GM18951 (cell line): Measurements from ENCODE around the gene CGREF1.

Experiments used
- POLR2A ChIP-seq: IDR thresholded peaks from 4 replicates; pipeline ENCODE4 v1.6.1; 2011; ENCODE audit warnings: mild to moderate bottlenecking; ENCODE audit not compliant: insufficient read length, insufficient read depth; ENCODE audit errors: extremely low read depth
- in situ Hi-C: fragments of 300-500 bp; cut with MboI; formaldehyde crosslinking; loops from one replicate; pipeline ENCODE4 v1.12.0; 2022; ENCODE audit warnings: low sequenced_read_pairs, mixed read lengths, inconsistent platforms; ENCODE audit not compliant: unreplicated experiment

The CGREF1 gene

DNA sequence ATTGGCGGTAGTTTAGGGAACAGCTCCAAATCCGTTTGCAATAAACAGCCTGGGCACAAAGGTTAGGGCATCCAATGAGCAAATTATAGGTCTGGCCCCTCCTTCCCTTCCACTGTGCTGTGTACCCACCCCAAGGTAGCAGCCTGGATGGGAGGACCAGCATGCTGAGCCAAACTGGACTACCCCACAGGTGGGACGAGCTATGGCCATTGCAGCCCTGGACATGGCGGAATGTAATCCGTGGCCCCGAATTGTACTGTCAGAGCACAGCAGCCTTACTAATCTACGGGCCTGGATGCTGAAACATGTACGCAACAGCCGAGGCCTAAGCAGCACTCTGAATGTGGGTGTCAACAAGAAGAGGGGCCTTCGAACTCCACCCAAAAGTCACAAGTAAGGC lies 60.7 kb downstream of the CGREF1 start:
- in situ Hi-C loops = no loop called here
- peak; percentile 18 for TF ChIP-seq POLR2A

DNA sequence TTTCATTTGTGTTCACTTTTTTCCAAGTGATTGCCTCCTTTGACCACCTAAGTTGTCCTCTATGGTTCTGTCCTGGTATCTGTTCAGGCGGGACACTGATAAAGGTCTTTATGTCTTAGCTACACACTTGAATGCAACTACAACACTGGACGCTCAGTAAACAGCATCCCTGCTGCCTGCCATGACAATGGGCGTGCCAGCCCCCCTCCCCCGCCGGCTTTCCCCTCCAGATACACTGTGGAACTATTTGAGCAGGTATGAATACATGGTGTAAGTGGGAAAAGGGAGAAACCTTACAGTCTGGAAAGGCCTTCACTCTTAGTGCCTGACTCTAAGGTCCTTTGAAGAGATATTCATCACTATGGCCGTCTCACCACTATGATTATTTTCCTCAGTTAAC lies 61.7 kb downstream of the CGREF1 start:
- no peak for TF ChIP-seq POLR2A
- in situ Hi-C loops = no loop called here

DNA sequence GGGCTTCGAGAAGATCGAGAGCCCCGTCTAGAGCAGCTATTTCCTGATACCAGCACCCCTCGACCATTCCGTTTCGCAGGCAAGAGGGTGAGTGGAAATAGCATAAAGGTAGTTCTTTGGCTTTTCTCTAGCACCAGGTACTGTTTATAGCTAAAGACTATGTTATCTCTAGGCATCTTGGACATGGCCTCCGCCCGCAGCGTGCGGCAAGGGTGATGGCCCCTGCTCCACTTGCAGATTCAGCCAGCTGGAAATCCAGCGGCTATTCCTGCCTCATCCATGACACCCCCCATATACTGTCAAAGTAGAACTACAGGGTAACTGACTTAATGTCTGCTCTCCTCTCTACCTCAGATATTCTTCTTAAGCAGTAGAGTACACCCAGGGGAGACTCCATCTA lies 64.2 kb downstream of the CGREF1 start:
- in situ Hi-C loops = no loop called here
- TF ChIP-seq POLR2A = no peak

DNA sequence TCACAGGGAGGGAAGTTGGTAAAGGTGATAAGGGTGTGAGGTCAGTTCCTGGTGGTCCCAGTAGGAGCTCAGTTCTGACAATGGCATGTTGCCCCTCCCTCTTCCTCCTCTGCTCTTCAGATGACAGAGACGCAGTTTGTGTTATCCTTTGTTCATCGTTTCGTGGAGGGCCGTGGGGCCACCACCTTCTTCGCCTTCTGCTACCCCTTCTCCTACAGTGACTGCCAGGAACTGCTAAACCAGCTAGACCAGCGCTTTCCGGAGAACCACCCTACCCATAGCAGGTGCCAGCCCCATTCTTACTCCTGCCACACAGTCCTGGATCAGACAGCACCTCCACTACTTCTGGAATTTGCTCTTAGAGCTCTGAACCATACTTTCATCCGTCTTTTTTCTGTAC lies 65.2 kb downstream of the CGREF1 start:
- TF ChIP-seq POLR2A = no peak
- in situ Hi-C loops = no loop called here

DNA sequence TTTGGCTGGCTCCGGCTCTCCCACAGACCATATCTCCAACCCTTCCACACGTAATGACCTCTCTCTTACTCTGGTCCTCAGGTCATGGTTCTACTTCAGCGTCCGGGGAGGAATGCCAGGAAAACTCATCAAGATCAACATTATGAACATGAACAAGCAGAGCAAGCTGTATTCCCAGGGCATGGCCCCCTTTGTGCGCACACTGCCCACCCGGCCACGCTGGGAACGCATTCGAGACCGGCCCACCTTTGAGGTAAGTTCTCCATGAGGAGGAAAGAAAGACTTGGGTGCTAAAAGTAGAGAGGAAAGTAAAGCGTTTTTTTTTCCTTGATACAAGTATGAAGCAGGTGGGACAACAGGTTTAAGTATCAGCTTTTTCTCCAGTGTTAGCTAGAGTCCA lies 65.6 kb downstream of the CGREF1 start:
- in situ Hi-C loops = no loop called here
- no peak for TF ChIP-seq POLR2A

DNA sequence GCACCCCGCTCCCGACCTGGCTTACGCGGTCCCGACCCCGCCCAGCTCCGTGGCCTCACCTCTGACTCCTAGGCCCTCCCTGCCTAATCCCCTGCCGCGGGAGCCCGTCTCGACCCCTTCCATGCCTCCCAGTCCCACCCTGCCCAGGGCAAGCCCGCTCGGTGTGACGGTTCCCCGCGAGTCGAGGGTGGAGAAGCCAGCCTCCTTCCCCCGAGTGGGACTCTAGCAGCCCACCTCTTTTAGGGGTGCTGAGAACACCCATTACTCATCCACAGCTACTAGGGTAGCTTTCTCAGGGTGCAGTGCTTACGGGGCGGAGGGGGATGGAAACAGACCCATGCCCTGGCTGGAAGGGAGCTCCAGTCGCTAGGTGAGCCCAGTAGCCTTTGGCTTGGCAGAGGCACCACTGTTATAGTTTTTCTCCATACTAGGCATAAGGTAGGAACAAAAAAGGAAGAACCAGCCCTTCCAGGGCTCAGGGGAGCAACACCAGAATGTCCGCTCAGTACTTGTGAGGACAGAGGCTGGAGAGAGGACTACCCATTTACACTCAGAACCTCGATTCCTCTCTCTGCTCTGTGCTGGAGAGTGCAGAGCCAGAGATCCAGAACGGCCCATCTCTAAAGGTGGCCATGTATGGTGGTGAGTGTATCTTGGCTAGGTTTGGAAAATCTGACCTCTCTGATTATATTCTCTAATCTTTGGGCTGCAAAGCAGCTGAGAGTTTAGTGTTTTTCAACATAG lies 66.9 kb downstream of the CGREF1 start:
- in situ Hi-C loops = no loop called here
- no peak for TF ChIP-seq POLR2A

DNA sequence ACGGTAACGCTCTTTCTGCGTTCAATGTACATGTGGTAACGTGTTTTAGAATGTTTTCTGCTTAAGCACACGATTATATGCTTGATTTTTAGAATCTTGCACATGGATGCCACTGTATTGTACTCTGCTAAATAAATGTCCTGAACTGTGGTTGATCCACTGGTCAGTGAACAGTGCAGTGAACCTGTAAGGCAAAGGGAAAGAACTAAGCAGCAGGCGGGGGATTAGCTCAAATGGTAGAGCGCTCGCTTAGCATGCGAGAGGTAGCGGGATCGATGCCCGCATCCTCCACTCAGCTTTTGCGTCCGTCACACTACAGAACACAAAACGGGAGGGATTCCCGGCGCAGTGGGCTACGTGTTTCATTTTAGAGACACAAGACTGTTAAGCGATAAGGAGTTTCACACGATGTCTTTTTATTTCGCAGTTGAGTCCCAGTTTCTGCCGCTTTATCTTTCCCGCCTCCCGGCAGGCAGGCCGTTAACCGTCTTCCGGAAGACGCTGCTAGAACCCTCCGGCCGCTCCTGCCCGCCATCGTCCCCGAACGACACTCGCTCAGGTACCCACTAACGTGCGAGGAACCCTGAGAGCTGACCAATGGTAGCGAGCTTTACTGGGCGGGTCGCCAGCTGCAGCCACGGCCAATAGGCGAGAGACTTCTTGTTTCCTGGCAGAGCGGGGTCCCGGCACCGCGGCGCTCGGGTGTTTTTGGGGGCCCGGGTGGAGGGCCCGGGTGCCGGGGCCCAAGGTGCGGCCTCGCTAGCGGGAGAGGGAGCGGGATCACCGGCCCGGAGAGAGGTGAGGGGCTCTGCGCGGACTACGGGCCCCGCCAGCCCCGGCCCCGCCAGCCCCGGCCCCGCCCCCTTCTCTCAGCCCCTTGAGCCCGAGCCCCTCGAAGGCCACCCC lies 67.7 kb downstream of the CGREF1 start, which contains the start of gene AGBL5:
TSS of gene AGBL5 (plus strand) at position 673 of the 906 bp plus-strand sequence. CDS start 1,291 bp downstream, outside the sequence.
- in situ Hi-C loops = no loop called here
- peak; percentile 68 for TF ChIP-seq POLR2A
